ENCODE data around the gene UFM1. TPM values are rescaled to one million over a fixed set of nuclear protein-coding genes. Genes with fewer than 3 reads are reported as not detected.

The UFM1 gene
- total and polyA plus RNA-seq, 3 donors from 2014 or later, result 21.4 to 30.8 (median 26.5) TPM

DNA sequence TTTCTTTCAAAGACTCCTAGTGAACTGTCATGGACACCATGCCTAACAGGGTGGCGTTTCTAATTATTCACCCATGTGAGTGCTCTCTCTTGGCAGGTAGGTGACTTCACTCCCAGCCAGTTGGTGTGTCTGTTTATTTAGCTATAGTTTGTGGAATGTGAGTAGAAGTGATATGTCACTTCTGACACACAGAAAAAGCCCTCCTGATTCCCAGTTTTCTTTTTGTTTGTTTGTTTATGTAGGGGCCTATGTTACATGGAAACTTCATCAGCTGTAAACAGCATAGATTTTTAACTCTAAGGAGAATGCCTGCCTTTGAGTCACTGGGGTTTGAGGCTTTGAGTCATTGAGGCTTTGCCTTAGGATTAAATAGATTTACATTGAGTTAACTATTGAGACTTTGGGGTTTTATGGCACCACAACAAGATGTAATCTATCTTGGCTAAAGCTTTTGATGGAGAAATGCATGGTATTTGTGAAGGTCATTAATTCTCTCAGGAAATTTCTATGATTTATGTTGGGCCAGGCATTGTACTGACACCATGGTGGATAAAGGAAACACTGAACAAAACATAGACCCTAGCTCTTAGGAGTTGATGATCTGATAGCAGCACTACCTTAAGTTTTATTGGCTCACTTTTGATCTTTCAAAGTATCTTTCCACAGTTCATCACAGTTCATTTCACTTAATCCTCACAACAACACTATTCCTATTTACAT lies 45.3 kb downstream of the UFM1 start:
- H3K27me3 ChIP-seq, result no peaks in the 10 kb centered on the region
- intact Hi-C loops (cut with DNase I; ENCODE audit: low total_unique reads), result no loop called here
- WGBS, 2 donors, result 57 to 68% methylated on average over 1 of the region's 1 CpG
- H3K36me3 ChIP-seq (ENCODE audit: low read depth, missing control alignments), result no peaks in the 10 kb centered on the region
- H3K9me3 ChIP-seq, result no peaks in the 10 kb centered on the region
- no peaks in the 10 kb centered on the region for H3K4me1 ChIP-seq
- no peak overlapping the region for H3K4me3 ChIP-seq
- TF ChIP-seq, protein P1, sequence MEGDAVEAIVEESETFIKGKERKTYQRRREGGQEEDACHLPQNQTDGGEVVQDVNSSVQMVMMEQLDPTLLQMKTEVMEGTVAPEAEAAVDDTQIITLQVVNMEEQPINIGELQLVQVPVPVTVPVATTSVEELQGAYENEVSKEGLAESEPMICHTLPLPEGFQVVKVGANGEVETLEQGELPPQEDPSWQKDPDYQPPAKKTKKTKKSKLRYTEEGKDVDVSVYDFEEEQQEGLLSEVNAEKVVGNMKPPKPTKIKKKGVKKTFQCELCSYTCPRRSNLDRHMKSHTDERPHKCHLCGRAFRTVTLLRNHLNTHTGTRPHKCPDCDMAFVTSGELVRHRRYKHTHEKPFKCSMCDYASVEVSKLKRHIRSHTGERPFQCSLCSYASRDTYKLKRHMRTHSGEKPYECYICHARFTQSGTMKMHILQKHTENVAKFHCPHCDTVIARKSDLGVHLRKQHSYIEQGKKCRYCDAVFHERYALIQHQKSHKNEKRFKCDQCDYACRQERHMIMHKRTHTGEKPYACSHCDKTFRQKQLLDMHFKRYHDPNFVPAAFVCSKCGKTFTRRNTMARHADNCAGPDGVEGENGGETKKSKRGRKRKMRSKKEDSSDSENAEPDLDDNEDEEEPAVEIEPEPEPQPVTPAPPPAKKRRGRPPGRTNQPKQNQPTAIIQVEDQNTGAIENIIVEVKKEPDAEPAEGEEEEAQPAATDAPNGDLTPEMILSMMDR (IDR thresholded peaks at IDR 0.05), result no peak
- no peak for TF ChIP-seq POLR2A (IDR thresholded peaks at IDR 0.05)
- no peak for DNase-seq
- H3K27ac ChIP-seq, result no peak overlapping the region

DNA sequence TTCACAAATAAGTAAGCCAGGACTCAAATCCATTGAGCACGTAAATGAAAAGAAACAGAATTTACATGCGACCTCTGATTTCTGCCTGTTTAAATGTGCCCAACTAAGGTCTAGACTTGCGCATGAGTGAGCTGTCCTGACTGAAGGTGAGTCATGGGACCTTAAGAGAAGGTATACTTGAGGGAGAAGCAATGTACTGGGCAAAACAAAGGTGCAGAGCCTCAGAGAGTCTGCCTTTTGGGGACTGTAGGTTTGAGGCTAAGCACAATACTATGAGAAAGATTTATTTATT lies 45.8 kb downstream of the UFM1 start:
- no peak overlapping the region for H3K27ac ChIP-seq
- no peaks in the 10 kb centered on the region for H3K36me3 ChIP-seq (ENCODE audit: low read depth, missing control alignments)
- TF ChIP-seq, protein P1 (IDR thresholded peaks at IDR 0.05), result no peak
- TF ChIP-seq POLR2A (IDR thresholded peaks at IDR 0.05), result no peak
- 76 to 77% methylated on average over 3 of the region's 3 CpGs for WGBS, 2 donors
- no peak overlapping the region for H3K4me3 ChIP-seq
- intact Hi-C loops (cut with DNase I; ENCODE audit: low total_unique reads), result no loop called here
- no peaks in the 10 kb centered on the region for H3K9me3 ChIP-seq
- H3K4me1 ChIP-seq, result no peaks in the 10 kb centered on the region
- H3K27me3 ChIP-seq, result no peaks in the 10 kb centered on the region
- DNase-seq, result no peak

DNA sequence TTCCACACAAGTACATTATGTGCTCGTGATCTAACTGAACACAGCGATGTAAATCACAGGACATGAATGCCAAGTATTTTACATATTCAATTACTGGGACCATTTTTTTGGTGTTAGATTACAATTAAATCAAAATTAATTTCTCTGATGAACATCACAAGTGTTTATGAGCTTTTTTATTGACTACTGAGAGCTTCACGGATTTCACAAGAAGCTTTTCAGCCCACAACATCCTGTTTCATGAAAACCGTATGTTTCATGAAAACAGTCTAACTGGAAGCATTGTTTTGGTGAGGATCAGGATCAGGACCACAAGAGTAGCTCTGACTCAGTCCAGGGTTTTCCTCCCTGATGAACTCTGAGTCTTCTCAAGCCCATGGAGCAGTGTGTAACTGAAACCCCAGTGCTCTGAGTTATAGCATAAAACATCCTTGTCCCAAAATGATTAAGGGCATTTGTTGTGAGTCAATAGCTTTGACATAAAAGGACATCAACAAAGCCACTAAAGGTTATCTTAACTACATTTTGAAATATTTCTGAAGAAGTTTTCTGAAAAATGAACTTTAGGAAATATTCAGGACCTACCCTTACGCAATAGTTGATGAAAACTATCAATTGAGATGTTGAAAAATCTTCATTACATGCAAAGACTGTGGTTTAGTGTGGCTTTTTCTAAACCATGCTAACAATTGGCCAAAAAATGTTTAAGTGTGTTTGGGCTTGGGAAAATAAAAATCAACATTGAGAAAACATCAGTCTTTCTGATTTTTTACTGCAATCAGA lies 49.3 kb downstream of the UFM1 start:
- Histone ChIP-seq H3K27ac (no peak overlapping the region), H3K36me3 (ENCODE audit: low read depth, missing control alignments) (no peaks in the 10 kb centered on the region), H3K4me1 (no peaks in the 10 kb centered on the region), H3K27me3 (no peaks in the 10 kb centered on the region), H3K9me3 (no peaks in the 10 kb centered on the region), H3K4me3 (no peak overlapping the region)
- TF ChIP-seq POLR2A (IDR thresholded peaks at IDR 0.05), result no peak
- TF ChIP-seq, protein P1 (IDR thresholded peaks at IDR 0.05), result no peak
- intact Hi-C loops (cut with DNase I; ENCODE audit: low total_unique reads), result no loop called here
- WGBS, 2 donors, result 60 to 68% methylated on average over 5 of the region's 5 CpGs
- DNase-seq, result no peak

DNA sequence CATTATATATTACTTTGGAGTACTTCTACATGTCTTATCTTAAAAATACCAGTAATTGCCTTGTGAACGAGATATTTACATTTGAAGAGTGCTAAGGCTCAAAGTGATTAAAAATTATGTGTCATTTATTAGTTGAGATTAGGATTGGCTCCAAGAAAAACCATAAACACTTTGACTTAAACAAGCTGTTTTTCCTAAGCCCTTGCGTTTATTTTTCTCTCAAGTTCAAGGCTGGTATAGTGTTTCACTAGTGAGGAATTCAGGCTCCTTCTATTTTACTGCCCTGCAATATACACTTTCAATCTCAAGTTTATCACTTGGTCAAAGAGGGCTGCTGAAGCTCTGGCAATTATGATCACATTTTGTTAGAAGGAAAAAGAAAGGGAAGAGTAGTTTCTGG lies 49.9 kb downstream of the UFM1 start:
- no peaks in the 10 kb centered on the region for H3K36me3 ChIP-seq (ENCODE audit: low read depth, missing control alignments)
- 43 to 46% methylated on average over 2 of the region's 2 CpGs for WGBS, 2 donors
- no peaks in the 10 kb centered on the region for H3K4me1 ChIP-seq
- DNase-seq, result no peak
- intact Hi-C loops (cut with DNase I; ENCODE audit: low total_unique reads), result no loop called here
- H3K9me3 ChIP-seq, result no peaks in the 10 kb centered on the region
- H3K4me3 ChIP-seq, result no peak overlapping the region
- TF ChIP-seq POLR2A (IDR thresholded peaks at IDR 0.05), result no peak
- TF ChIP-seq, protein P1 (IDR thresholded peaks at IDR 0.05), result no peak
- H3K27me3 ChIP-seq, result no peaks in the 10 kb centered on the region
- no peak overlapping the region for H3K27ac ChIP-seq
